ENCODE data around the gene CYP26B1.

DNA sequence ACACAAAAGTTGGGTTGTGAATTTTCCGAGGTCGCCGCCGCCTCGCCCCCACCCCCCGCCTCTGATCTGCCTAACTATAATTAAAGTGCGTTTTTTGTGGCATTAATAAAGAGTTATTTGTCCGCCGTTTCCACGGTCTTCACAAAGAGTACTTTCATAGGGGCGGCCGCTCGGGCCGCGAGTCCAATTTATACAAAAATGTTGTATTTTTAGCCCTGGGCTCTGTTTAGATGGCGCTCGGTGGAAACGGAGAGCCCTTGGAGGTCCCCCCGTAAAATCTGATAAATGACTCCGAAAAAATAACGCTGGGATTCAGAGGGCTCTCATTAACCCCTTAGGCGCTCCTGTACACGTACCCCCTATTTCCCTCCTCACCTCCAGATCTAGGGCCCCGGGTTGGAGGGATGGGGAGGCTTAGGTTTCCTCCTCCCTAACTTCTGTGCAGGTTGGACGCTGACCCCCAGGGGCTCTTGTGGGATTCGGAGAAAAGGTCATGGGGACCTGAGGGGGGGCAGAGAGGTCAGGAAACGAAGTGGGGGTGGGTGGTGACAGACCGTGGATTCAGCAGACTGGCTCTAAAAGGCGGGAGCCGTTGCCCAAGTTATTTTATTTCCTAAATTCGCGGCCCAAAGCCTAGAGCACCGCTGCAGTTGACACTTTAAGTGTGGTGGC lies 1.9 kb downstream of the CYP26B1 start:
- TF ChIP-seq, protein P1, sequence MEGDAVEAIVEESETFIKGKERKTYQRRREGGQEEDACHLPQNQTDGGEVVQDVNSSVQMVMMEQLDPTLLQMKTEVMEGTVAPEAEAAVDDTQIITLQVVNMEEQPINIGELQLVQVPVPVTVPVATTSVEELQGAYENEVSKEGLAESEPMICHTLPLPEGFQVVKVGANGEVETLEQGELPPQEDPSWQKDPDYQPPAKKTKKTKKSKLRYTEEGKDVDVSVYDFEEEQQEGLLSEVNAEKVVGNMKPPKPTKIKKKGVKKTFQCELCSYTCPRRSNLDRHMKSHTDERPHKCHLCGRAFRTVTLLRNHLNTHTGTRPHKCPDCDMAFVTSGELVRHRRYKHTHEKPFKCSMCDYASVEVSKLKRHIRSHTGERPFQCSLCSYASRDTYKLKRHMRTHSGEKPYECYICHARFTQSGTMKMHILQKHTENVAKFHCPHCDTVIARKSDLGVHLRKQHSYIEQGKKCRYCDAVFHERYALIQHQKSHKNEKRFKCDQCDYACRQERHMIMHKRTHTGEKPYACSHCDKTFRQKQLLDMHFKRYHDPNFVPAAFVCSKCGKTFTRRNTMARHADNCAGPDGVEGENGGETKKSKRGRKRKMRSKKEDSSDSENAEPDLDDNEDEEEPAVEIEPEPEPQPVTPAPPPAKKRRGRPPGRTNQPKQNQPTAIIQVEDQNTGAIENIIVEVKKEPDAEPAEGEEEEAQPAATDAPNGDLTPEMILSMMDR (IDR thresholded peaks at IDR 0.05; ENCODE audit: poor library complexity) = no peak
- TF ChIP-seq EZH2phosphoT487 (IDR thresholded peaks at IDR 0.05; ENCODE audit: low read depth, severe bottlenecking, unreplicated experiment) = peak; percentile 7
- peak; percentile 22 for TF ChIP-seq EZH2 (IDR thresholded peaks at IDR 0.05; ENCODE audit: borderline replicate concordance)
